Mesendoderm (in vitro differentiated cells): ENCODE data around the gene PCDHB16.
"Not testable (repeated sequence)": the region's sequence is repeated elsewhere in the genome, so short reads cannot be mapped to it uniquely, and the experiment has no call there.

Experiments
- DNase-seq: peaks from one replicate; pipeline ENCODE4 v3.0.0; 2013
- H2AK5ac ChIP-seq: 2 replicates; pipeline ENCODE4 v1.6.1; 2013; ENCODE audit warnings: low read length, inconsistent platforms
- H2BK120ac ChIP-seq: 2 replicates; pipeline ENCODE4 v1.6.1; 2013; ENCODE audit warnings: low read depth, mild to moderate bottlenecking, low read length, moderate library complexity, mixed read lengths
- H2BK15ac ChIP-seq: replicated peaks from 2 replicates; pipeline ENCODE4 v1.6.1; 2013; ENCODE audit warnings: low read depth, mild to moderate bottlenecking, moderate library complexity
- H2BK5ac ChIP-seq: 2 replicates; pipeline ENCODE4 v1.6.1; 2013; ENCODE audit warnings: low read length, inconsistent platforms
- H3K18ac ChIP-seq: 2 replicates; pipeline ENCODE4 v1.6.1; 2013; ENCODE audit warnings: mild to moderate bottlenecking, low read length, mixed read lengths
- H3K23ac ChIP-seq: one replicate; pipeline ENCODE4 v1.6.1; 2013; ENCODE audit warnings: low read length
- H3K27ac ChIP-seq: 2 replicates; pipeline ENCODE4 v1.5.1; 2013; ENCODE audit warnings: low read depth, mild to moderate bottlenecking, inconsistent platforms, low read length, moderate library complexity
- H3K27me3 ChIP-seq: 2 replicates; pipeline ENCODE4 v1.6.1; 2013; ENCODE audit warnings: low read length, control low read depth, mild to moderate bottlenecking, inconsistent platforms; ENCODE audit not compliant: insufficient read depth, poor library complexity
- H3K36me3 ChIP-seq: 2 replicates; pipeline ENCODE4 v1.6.1; 2013; ENCODE audit warnings: low read length, inconsistent platforms; ENCODE audit not compliant: control insufficient read depth, insufficient read depth
- H3K4ac ChIP-seq: one replicate; pipeline ENCODE4 v1.6.1; 2013; ENCODE audit warnings: low read depth, mild to moderate bottlenecking, low read length, moderate library complexity
- H3K4me1 ChIP-seq: 2 replicates; pipeline ENCODE4 v1.6.1; 2013; ENCODE audit warnings: low read depth, low read length, inconsistent platforms; ENCODE audit not compliant: control insufficient read depth
- H3K4me2 ChIP-seq: 2 replicates; pipeline ENCODE4 v1.6.1; 2013; ENCODE audit warnings: low read length
- H3K4me3 ChIP-seq: 2 replicates; pipeline ENCODE4 v1.5.1; 2013; ENCODE audit warnings: mild to moderate bottlenecking, low read length
- H3K56ac ChIP-seq: one replicate; pipeline ENCODE4 v1.6.1; 2013; ENCODE audit warnings: low read length
- H3K79me1 ChIP-seq: 2 replicates; pipeline ENCODE4 v1.6.1; 2013; ENCODE audit warnings: low read length, inconsistent platforms
- H3K79me2 ChIP-seq: 2 replicates; pipeline ENCODE4 v1.6.1; 2013; ENCODE audit warnings: mild to moderate bottlenecking, low read length; ENCODE audit not compliant: control insufficient read depth, insufficient read depth
- H3K9ac ChIP-seq: 2 replicates; pipeline ENCODE4 v1.6.1; 2013; ENCODE audit warnings: low read length, inconsistent platforms
- H4K5ac ChIP-seq: one replicate; pipeline ENCODE4 v1.6.1; 2013; ENCODE audit warnings: low read length
- H4K8ac ChIP-seq: one replicate; pipeline ENCODE4 v1.6.1; 2013; ENCODE audit warnings: low read depth, mild to moderate bottlenecking, control low read depth, low read length, moderate library complexity
- WGBS: extraction: QIAGEN DNeasy Blood & Tissue Kit; methylation state at CpG from one replicate; pipeline ENCODE4 v1.1.7; 2013; ENCODE audit warnings: low lambda C conversion rate, missing lambda C conversion rate; ENCODE audit not compliant: insufficient coverage; ENCODE audit errors: extremely low coverage; 5-methylcytosine and 5-hydroxymethylcytosine counted together

Gene PCDHB16

DNA sequence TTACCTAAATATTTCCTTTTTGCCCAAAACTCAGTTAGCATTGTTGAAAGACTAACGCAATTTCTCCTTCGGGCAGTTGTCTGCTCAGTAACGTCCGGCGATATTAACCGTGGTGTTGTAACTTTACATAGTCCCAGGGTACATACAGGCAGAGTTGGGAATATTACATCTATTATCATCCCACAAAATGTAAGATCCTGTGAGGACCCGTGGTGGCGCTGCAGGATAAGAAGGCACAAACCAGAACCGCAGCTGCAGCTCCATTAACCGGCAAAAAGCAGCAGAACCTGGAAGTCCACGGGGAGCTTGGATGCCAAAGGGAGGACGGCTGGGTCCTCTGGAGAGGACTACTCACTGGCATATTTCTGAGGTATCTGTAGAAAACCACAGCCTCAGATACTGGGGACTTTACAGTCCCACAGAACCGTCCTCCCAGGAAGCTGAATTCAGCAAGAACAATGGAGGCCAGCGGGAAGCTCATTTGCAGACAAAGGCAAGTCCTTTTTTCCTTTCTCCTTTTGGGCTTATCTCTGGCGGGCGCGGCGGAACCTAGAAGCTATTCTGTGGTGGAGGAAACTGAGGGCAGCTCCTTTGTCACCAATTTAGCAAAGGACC, 4.5 kb upstream of the PCDHB16 start, which contains the start of gene PCDHB8:
Gene PCDHB8, plus strand, starts transcription at position 214 of the 615 bp plus-strand sequence. Its CDS starts 245 bp downstream, at position 459.
- not testable (repeated sequence) for H2AK5ac ChIP-seq, H3K56ac ChIP-seq, H2BK120ac ChIP-seq, H4K5ac ChIP-seq, H3K4me2 ChIP-seq, H3K27ac ChIP-seq, H3K18ac ChIP-seq, H3K36me3 ChIP-seq, H3K79me1 ChIP-seq, H2BK5ac ChIP-seq, H3K4me3 ChIP-seq, H3K79me2 ChIP-seq, H4K8ac ChIP-seq, H2BK15ac ChIP-seq, H3K4me1 ChIP-seq, H3K4ac ChIP-seq, H3K27me3 ChIP-seq, H3K9ac ChIP-seq, H3K23ac ChIP-seq
- WGBS = no CpG with 5 or more reads among the region's 18 CpGs
- peak; percentile 77 for DNase-seq

DNA sequence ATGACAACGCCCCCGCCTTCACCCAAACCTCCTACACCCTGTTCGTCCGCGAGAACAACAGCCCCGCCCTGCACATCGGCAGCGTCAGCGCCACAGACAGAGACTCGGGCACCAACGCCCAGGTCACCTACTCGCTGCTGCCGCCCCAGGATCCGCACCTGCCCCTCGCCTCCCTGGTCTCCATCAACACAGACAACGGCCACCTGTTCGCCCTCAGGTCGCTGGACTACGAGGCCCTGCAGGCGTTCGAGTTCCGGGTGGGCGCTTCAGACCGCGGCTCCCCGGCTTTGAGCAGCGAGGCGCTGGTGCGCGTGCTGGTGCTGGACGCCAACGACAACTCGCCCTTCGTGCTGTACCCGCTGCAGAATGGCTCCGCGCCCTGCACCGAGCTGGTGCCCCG, 2.8 kb upstream of the PCDHB16 start:
- not testable (repeated sequence) for H3K4me2 ChIP-seq, H3K79me1 ChIP-seq, H4K5ac ChIP-seq, H2AK5ac ChIP-seq, H3K27me3 ChIP-seq, H3K56ac ChIP-seq, H3K4me3 ChIP-seq, H3K4ac ChIP-seq, H2BK5ac ChIP-seq, H3K79me2 ChIP-seq, H4K8ac ChIP-seq, H3K4me1 ChIP-seq, H3K18ac ChIP-seq, H3K23ac ChIP-seq, H2BK120ac ChIP-seq, H3K27ac ChIP-seq, DNase-seq, H3K36me3 ChIP-seq, H2BK15ac ChIP-seq, H3K9ac ChIP-seq
- WGBS = no CpG with 5 or more reads among the region's 39 CpGs

DNA sequence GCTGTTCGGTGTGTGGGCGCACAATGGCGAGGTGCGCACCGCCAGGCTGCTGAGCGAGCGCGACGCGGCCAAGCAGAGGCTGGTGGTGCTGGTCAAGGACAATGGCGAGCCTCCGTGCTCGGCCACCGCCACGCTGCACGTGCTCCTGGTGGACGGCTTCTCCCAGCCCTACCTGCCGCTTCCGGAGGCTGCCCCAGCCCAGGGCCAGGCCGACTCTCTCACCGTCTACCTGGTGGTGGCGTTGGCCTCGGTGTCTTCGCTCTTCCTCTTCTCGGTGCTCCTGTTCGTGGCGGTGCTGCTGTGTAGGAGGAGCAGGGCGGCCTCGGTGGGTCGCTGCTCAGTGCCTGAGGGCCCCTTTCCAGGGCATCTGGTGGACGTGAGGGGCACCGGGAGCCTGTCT, 2.3 kb upstream of the PCDHB16 start:
- not testable (repeated sequence) for DNase-seq, H3K23ac ChIP-seq, H3K36me3 ChIP-seq, H2BK5ac ChIP-seq, H3K79me1 ChIP-seq, H2AK5ac ChIP-seq, H3K56ac ChIP-seq, H2BK120ac ChIP-seq, H3K4ac ChIP-seq, H2BK15ac ChIP-seq, H3K27ac ChIP-seq, H3K4me3 ChIP-seq, H4K5ac ChIP-seq, H3K27me3 ChIP-seq, H3K4me1 ChIP-seq, H3K79me2 ChIP-seq, H3K18ac ChIP-seq, H3K9ac ChIP-seq, H3K4me2 ChIP-seq, H4K8ac ChIP-seq
- WGBS = no CpG with 5 or more reads among the region's 32 CpGs

DNA sequence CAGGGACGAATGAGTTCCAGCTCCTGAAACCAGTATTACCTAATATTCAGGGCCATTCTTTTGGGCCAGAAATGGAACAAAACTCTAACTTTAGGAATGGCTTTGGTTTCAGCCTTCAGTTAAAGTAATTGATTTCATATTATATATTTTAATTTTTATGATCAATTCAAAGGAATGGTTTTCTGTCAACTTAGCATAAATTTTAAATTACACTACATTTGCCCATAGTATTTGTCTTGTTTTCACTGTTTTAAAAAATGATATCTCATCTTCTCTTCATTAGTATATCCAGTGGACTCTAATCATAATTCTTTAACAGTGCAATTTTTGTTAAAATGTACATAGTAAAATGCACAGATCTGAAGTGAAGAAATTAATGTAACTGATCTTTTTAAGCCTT, 1.9 kb upstream of the PCDHB16 start:
- Histone ChIP-seq H3K4ac (no peak overlapping the region), H3K9ac (no peak overlapping the region), H2BK5ac (no peak overlapping the region), H4K8ac (no peak overlapping the region), H2BK120ac (no peak overlapping the region), H3K4me2 (no peak overlapping the region), H3K27me3 (no peaks in the 10 kb centered on the region), H4K5ac (no peak overlapping the region), H3K18ac (no peak overlapping the region), H3K79me2 (no peaks in the 10 kb centered on the region), H3K4me3 (no peak overlapping the region), H2AK5ac (no peak overlapping the region), H3K56ac (no peak overlapping the region), H3K36me3 (no peaks in the 10 kb centered on the region), H2BK15ac (no peak overlapping the region), H3K23ac (no peak overlapping the region), H3K79me1 (no peaks in the 10 kb centered on the region), H3K27ac (no peak overlapping the region), H3K4me1 (no peaks in the 10 kb centered on the region)
- no peak for DNase-seq
- no CpG with 5 or more reads among the region's 1 CpG for WGBS

DNA sequence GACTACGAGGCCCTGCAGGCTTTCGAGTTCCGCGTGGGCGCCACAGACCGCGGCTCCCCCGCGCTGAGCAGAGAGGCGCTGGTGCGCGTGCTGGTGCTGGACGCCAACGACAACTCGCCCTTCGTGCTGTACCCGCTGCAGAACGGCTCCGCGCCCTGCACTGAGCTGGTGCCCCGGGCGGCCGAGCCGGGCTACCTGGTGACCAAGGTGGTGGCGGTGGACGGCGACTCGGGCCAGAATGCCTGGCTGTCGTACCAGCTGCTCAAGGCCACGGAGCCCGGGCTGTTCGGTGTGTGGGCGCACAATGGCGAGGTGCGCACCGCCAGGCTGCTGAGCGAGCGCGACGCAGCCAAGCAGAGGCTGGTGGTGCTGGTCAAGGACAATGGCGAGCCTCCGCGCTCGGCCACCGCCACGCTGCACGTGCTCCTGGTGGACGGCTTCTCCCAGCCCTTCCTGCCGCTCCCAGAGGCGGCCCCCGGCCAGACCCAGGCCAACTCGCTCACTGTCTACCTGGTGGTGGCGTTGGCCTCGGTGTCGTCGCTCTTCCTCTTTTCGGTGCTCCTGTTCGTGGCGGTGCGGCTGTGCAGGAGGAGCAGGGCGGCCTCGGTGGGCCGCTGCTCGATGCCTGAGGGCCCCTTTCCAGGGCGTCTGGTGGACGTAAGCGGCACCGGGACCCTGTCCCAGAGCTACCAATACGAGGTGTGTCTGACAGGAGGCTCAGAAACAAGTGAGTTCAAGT, 2.1 kb downstream of the PCDHB16 start:
- H2BK15ac ChIP-seq, DNase-seq, H3K27me3 ChIP-seq, H2BK120ac ChIP-seq, H3K36me3 ChIP-seq, H3K23ac ChIP-seq, H3K27ac ChIP-seq, H3K4me3 ChIP-seq, H3K79me1 ChIP-seq, H3K4me1 ChIP-seq, H3K18ac ChIP-seq, H3K56ac ChIP-seq, H3K4ac ChIP-seq, H3K79me2 ChIP-seq, H4K8ac ChIP-seq, H3K4me2 ChIP-seq, H2BK5ac ChIP-seq, H3K9ac ChIP-seq, H2AK5ac ChIP-seq, H4K5ac ChIP-seq: not testable (repeated sequence)
- WGBS = no CpG with 5 or more reads among the region's 69 CpGs
